Mononuclear cell (primary cell): ENCODE data around the gene SLC38A10. TPM values are rescaled to one million over a fixed set of nuclear protein-coding genes. Genes with fewer than 3 reads are reported as not detected.
A peak's percentile ranks its signal among the peaks of the same experiment; 100 is the strongest.

Source experiments
- H3K27me3 ChIP-seq: 2 replicates; pipeline ENCODE4 v1.6.0; 2011; ENCODE audit warnings: low read length, control low read depth; ENCODE audit not compliant: insufficient read depth
- H3K4me1 ChIP-seq: 2 replicates; pipeline ENCODE4 v1.5.1; 2011; ENCODE audit warnings: mild to moderate bottlenecking, low read length, control low read depth; ENCODE audit not compliant: insufficient read depth
- H3K4me3 ChIP-seq: 2 replicates; pipeline ENCODE4 v1.5.1; 2011; ENCODE audit warnings: mild to moderate bottlenecking, low read length, moderate library complexity
- H3K9me3 ChIP-seq: 2 replicates; pipeline ENCODE4 v1.5.1; 2011; ENCODE audit warnings: low read depth, mild to moderate bottlenecking, control low read depth, low read length
- total RNA-seq: library from RNA; depleted of rRNA; stranded (reverse); fragments of >200 nt; gene quantifications from one replicate; pipeline ENCODE4 v1.2.3, GENCODE V29; 2012

Gene SLC38A10
- 30.9 TPM for total RNA-seq

GRCh38 chr17:81295031-81295675 lies at the start of gene SLC38A10:
Gene SLC38A10, minus strand, starts transcription at chr17:81295307. Its CDS starts 386 bp downstream, at chr17:81294921.
- H3K27me3 ChIP-seq = no peaks in the 10 kb centered on the region
- H3K4me3 ChIP-seq = peak within 1 kb of the TSS; percentile 80
- peaks cover 52% of the 10 kb centered on the region for H3K4me1 ChIP-seq
- H3K9me3 ChIP-seq = no peaks in the 10 kb centered on the region

- Histone ChIP-seq H3K4me3 (no peak overlapping the region), H3K4me1 (peaks cover 67% of the 10 kb centered on the region), H3K9me3 (no peaks in the 10 kb centered on the region), H3K27me3 (peaks cover 54% of the 10 kb centered on the region)
Observed at GRCh38 chr17:81342269-81343070, 47.4 kb upstream of the SLC38A10 start.

- no peak overlapping the region for H3K4me3 ChIP-seq
- peaks cover 54% of the 10 kb centered on the region for H3K27me3 ChIP-seq
- H3K4me1 ChIP-seq = peaks cover 60% of the 10 kb centered on the region
- no peaks in the 10 kb centered on the region for H3K9me3 ChIP-seq
Observed at GRCh38 chr17:81341516-81342268, 46.6 kb upstream of the SLC38A10 start.

- Histone ChIP-seq H3K4me3 (no peak overlapping the region), H3K4me1 (peaks cover 55% of the 10 kb centered on the region), H3K27me3 (peaks cover 54% of the 10 kb centered on the region), H3K9me3 (no peaks in the 10 kb centered on the region)
Observed at GRCh38 chr17:81340607-81341515, 45.8 kb upstream of the SLC38A10 start.

GRCh38 chr17:81339534-81340296 lies 44.6 kb upstream of the SLC38A10 start:
- peaks cover 47% of the 10 kb centered on the region for H3K27me3 ChIP-seq
- no peak overlapping the region for H3K4me3 ChIP-seq
- no peaks in the 10 kb centered on the region for H3K9me3 ChIP-seq
- H3K4me1 ChIP-seq = peaks cover 47% of the 10 kb centered on the region

GRCh38 chr17:81339191-81339533 lies 44.1 kb upstream of the SLC38A10 start:
- peaks cover 42% of the 10 kb centered on the region for H3K27me3 ChIP-seq
- H3K9me3 ChIP-seq = no peaks in the 10 kb centered on the region
- H3K4me1 ChIP-seq = peaks cover 41% of the 10 kb centered on the region
- no peak overlapping the region for H3K4me3 ChIP-seq

- H3K27me3 ChIP-seq = peaks cover 35% of the 10 kb centered on the region
Observed at GRCh38 chr17:81338274-81339190, 43.4 kb upstream of the SLC38A10 start.

GRCh38 chr17:81337476-81337879 lies 42.4 kb upstream of the SLC38A10 start:
- Histone ChIP-seq H3K4me3 (no peak overlapping the region), H3K4me1 (peaks cover 24% of the 10 kb centered on the region), H3K9me3 (no peaks in the 10 kb centered on the region), H3K27me3 (peaks cover 25% of the 10 kb centered on the region)

More at GRCh38 chr17:81338274-81339190, 43.4 kb upstream of the SLC38A10 start:
- Histone ChIP-seq H3K4me3 (no peak overlapping the region), H3K9me3 (no peaks in the 10 kb centered on the region), H3K4me1 (peaks cover 35% of the 10 kb centered on the region)

GRCh38 chr17:81336930-81337325 lies 41.8 kb upstream of the SLC38A10 start:
- Histone ChIP-seq H3K4me3 (no peak overlapping the region), H3K4me1 (peaks cover 19% of the 10 kb centered on the region), H3K9me3 (no peaks in the 10 kb centered on the region), H3K27me3 (peaks cover 19% of the 10 kb centered on the region)

GRCh38 chr17:81336296-81336929 lies 41.3 kb upstream of the SLC38A10 start:
- peaks cover 14% of the 10 kb centered on the region for H3K27me3 ChIP-seq
- H3K9me3 ChIP-seq = no peaks in the 10 kb centered on the region
- H3K4me3 ChIP-seq = no peak overlapping the region
- H3K4me1 ChIP-seq = peaks cover 14% of the 10 kb centered on the region

GRCh38 chr17:81335773-81336157 lies 40.7 kb upstream of the SLC38A10 start:
- Histone ChIP-seq H3K4me1 (peaks cover 7% of the 10 kb centered on the region), H3K27me3 (peaks cover 9% of the 10 kb centered on the region), H3K9me3 (no peaks in the 10 kb centered on the region), H3K4me3 (no peak overlapping the region)

- Histone ChIP-seq H3K4me1 (peaks cover 10% of the 10 kb centered on the region), H3K4me3 (no peak overlapping the region), H3K9me3 (no peaks in the 10 kb centered on the region), H3K27me3 (peaks cover 5% of the 10 kb centered on the region)
Observed at GRCh38 chr17:81334987-81335772, 40.1 kb upstream of the SLC38A10 start.
